Neuron (in vitro differentiated cells): Measurements from ENCODE around the gene TMEM247.

Experiments
- H2AFZ ChIP-seq: one replicate; pipeline ENCODE4 v1.6.1; 2013; ENCODE audit warnings: low read depth, mild to moderate bottlenecking, inconsistent platforms, low read length, moderate library complexity
- H3K27me3 ChIP-seq: one replicate; pipeline ENCODE4 v1.6.1; 2013; ENCODE audit warnings: low read length; ENCODE audit not compliant: insufficient read depth
- H3K36me3 ChIP-seq: one replicate; pipeline ENCODE4 v1.6.1; 2013; ENCODE audit warnings: low read length; ENCODE audit not compliant: insufficient read depth
- H3K4me1 ChIP-seq: one replicate; pipeline ENCODE4 v1.6.1; 2013; ENCODE audit warnings: low read length; ENCODE audit not compliant: insufficient read depth
- H3K4me3 ChIP-seq: 2 replicates; pipeline ENCODE4 v1.5.1; 2013; ENCODE audit warnings: mild to moderate bottlenecking, low read length, moderate library complexity
- H3K9me3 ChIP-seq: one replicate; pipeline ENCODE4 v1.6.1; 2013; ENCODE audit warnings: low read length

TMEM247 gene

GRCh38 chr2:46499392-46499785 is 20.0 kb downstream of the TMEM247 start:
- Histone ChIP-seq H3K4me1 (peaks cover 19% of the 10 kb centered on the region), H3K36me3 (no peaks in the 10 kb centered on the region), H3K27me3 (peaks cover 12% of the 10 kb centered on the region), H2AFZ (peak overlapping the region; percentile 86), H3K9me3 (no peaks in the 10 kb centered on the region), H3K4me3 (peak overlapping the region; percentile 71)

DNA sequence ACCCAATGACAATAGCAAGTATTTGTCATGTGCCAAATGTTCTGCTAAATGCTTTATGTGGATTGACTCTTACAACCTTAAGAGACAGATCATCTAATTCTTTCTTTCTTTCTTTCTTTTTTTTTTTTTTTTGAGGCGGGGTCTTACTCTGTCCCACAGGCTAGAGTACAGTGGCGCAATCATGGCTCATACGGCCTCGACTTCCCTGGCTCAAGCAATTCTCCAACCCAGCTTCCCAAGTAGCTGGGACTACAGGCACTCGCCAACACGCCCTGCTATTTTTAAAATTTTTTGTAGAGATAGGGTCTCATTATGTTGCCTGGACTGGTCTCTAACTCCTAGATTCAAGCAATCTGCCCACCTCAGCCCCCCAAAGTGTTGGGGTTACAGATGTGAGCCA is 21.4 kb downstream of the TMEM247 start:
- no peaks in the 10 kb centered on the region for H3K9me3 ChIP-seq
- H3K27me3 ChIP-seq: peaks cover 19% of the 10 kb centered on the region
- H2AFZ ChIP-seq: peak overlapping the region; percentile 86
- H3K36me3 ChIP-seq: no peaks in the 10 kb centered on the region
- H3K4me3 ChIP-seq: peak overlapping the region; percentile 71
- H3K4me1 ChIP-seq: peaks cover 14% of the 10 kb centered on the region

DNA sequence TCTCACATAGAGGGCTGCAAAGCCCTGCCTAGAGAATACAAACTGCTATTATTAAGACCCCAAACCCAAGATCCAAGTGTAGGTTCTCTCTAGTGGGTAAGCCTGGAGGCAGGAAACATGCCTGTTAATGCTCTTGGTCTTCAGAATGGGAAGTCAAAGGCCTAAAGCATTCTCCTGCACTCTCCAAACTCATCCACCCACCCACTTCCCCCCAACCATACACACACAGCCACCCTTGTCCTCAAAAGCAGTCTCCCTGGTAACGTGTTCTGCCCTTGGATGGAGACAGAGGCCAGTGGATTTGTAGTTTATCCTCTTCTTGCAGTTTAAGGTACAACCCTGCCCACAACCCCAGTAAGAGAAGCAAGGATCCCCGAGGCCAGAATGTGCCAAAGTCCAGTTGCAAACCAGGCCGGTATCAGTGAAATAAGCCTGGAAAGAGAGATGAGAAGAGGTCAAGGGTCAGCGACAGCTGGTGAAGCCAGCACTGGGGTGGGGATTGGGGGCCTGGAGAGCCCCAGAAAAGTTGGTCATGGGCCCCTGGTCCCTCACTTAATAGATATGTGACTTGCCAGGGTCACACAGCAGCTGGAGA is 23.0 kb downstream of the TMEM247 start:
- Histone ChIP-seq H3K4me3 (no peak overlapping the region), H3K27me3 (peaks cover 24% of the 10 kb centered on the region), H3K36me3 (no peaks in the 10 kb centered on the region), H2AFZ (no peak overlapping the region), H3K4me1 (peaks cover 14% of the 10 kb centered on the region), H3K9me3 (no peaks in the 10 kb centered on the region)

- Histone ChIP-seq H3K9me3 (no peaks in the 10 kb centered on the region), H3K36me3 (no peaks in the 10 kb centered on the region), H3K27me3 (peaks cover 15% of the 10 kb centered on the region), H3K4me1 (peaks cover 14% of the 10 kb centered on the region), H2AFZ (no peak overlapping the region), H3K4me3 (no peak overlapping the region)
These were observed 24.3 kb downstream of the TMEM247 start for GRCh38 chr2:46503686-46504085.

- Histone ChIP-seq H3K4me1 (peaks cover 14% of the 10 kb centered on the region), H3K9me3 (no peaks in the 10 kb centered on the region), H3K36me3 (no peaks in the 10 kb centered on the region), H3K4me3 (no peak overlapping the region), H3K27me3 (peaks cover 15% of the 10 kb centered on the region), H2AFZ (no peak overlapping the region)
These were observed 24.9 kb downstream of the TMEM247 start for GRCh38 chr2:46504221-46504620.

DNA sequence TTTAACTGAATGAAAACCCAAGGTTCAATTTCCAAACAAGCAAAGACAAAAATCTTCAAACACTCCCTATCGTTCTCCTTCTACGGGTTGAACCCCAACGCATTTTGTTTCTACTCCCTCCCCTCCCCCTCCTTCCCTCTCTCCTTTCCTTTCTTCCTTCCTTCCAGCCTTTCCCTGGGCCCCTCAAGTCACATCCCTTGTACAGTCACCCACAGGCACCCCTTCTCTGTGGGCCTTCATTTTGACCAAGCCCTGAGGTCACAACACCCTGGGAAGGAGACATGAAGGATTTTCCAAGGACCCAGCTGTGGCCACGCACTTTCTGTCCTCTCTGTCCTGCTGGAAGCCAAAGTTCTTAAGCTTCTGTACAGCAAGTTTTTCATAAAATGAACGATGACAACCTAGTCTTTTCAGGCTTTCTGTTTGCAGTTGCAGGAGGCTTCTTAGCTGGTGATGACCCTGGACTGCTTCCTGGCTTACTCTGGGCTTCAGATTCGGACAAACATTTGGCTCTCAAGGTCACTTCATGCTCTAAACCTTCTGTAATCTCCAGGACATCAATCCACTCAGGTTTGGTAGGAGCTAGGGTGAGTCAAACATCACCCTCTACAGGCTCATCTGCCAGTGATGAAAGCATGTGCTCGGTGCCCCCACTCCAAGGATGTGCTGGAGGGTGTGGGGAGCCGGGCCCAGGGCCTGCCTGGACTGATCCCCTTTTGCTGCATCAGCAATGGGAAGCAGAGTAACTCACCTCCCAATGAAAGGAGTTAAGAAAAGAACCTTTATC is 25.5 kb downstream of the TMEM247 start:
- Histone ChIP-seq H2AFZ (no peak overlapping the region), H3K36me3 (no peaks in the 10 kb centered on the region), H3K9me3 (no peaks in the 10 kb centered on the region), H3K27me3 (peaks cover 15% of the 10 kb centered on the region), H3K4me3 (no peak overlapping the region), H3K4me1 (peaks cover 7% of the 10 kb centered on the region)

DNA sequence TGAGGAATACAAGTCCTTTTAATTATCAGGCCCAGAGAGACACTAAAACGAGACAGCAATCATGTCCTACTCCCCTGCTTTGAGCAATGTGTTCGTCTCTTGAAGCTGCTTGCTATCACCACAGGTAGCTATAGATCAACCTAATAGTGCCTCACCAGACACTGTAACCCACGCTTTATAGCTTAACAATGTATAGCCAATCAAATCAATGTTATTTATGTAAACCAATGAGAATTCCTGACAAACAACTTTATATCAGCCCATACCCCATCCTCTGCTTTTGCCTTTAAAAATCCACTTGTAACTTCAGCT is 26.1 kb downstream of the TMEM247 start:
- peaks cover 15% of the 10 kb centered on the region for H3K27me3 ChIP-seq
- H3K36me3 ChIP-seq: no peaks in the 10 kb centered on the region
- no peak overlapping the region for H3K4me3 ChIP-seq
- no peak overlapping the region for H2AFZ ChIP-seq
- peaks cover 5% of the 10 kb centered on the region for H3K4me1 ChIP-seq
- no peaks in the 10 kb centered on the region for H3K9me3 ChIP-seq

- Histone ChIP-seq H3K27me3 (peaks cover 15% of the 10 kb centered on the region), H3K4me3 (no peak overlapping the region), H3K9me3 (no peaks in the 10 kb centered on the region), H3K36me3 (no peaks in the 10 kb centered on the region), H3K4me1 (no peaks in the 10 kb centered on the region), H2AFZ (no peak overlapping the region)
These were observed 26.9 kb downstream of the TMEM247 start for GRCh38 chr2:46506131-46506706.

DNA sequence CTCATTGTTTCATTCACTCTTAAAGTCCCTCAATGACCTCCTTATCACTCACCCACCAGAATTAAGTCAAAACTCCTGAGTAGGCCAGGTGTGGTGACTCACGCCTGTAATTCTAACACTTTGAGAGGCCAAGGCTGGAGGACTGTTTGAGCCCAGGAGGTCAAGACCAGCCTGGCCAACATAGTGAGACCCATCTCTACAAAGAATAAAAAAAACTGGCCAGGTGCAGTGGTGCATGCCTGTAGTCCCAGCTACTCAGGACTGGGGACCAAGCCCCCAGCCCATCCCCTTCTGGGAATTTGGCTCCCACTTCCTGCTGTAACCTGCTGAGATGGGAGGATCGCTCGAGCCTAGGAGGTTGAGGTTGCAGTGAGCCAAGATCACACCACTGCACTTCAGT is 28.9 kb downstream of the TMEM247 start:
- peaks cover 12% of the 10 kb centered on the region for H3K27me3 ChIP-seq
- no peaks in the 10 kb centered on the region for H3K36me3 ChIP-seq
- H3K4me1 ChIP-seq: no peaks in the 10 kb centered on the region
- H2AFZ ChIP-seq: no peak overlapping the region
- no peak overlapping the region for H3K4me3 ChIP-seq
- no peaks in the 10 kb centered on the region for H3K9me3 ChIP-seq

GRCh38 chr2:46508759-46509158 is 29.4 kb downstream of the TMEM247 start:
- no peak overlapping the region for H3K4me3 ChIP-seq
- no peaks in the 10 kb centered on the region for H3K36me3 ChIP-seq
- no peaks in the 10 kb centered on the region for H3K4me1 ChIP-seq
- H3K9me3 ChIP-seq: no peaks in the 10 kb centered on the region
- H3K27me3 ChIP-seq: peaks cover 12% of the 10 kb centered on the region
- no peak overlapping the region for H2AFZ ChIP-seq

DNA sequence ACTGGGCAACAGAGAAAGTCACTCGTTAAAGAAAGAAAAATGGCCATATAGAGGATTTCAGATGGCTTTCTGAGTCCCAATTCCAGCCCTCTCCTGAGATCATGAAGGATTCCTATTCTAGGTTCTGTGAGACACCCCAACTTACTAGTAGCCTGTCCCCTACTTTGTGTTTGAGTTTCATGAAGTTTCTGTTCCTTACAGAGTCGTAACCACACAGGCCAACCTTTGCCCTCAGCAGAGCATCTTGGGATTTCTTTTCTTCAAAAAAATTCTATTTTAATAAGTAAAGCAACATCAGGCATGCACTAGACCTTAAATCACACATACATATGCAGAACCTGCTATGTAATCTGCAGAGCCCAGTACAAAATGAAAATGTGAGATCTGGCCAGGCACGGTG is 30.4 kb downstream of the TMEM247 start:
- no peak overlapping the region for H2AFZ ChIP-seq
- H3K27me3 ChIP-seq: peaks cover 11% of the 10 kb centered on the region
- no peaks in the 10 kb centered on the region for H3K36me3 ChIP-seq
- no peaks in the 10 kb centered on the region for H3K9me3 ChIP-seq
- H3K4me1 ChIP-seq: no peaks in the 10 kb centered on the region
- no peak overlapping the region for H3K4me3 ChIP-seq

DNA sequence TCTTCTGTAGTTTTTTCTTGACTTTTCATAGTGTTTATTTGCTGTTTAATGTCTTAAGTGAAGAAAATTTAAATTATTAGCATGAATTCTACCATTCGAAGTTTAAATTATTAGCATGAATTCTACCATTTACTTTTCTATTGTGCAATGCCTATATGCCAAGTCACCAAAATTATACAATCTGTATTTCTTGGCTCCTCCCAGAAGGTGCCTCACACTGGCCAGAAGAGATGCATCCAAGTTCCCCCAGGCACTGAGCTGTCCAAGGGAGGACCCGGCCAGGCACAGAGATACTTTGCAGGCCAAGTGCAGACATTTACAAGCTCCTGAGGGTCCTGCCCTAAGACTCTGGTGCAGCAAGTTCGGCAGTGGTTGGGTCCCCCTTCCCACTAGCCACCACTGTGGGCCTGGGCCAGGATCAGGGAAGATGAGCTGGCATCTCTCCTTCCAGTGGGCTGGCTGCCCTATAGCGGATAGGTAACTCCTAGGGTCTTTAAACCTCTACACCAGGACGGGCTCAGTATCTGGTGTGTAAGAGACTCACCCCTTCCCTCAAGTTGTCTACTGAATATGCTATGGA is 31.3 kb downstream of the TMEM247 start:
- Histone ChIP-seq H3K4me3 (no peak overlapping the region), H2AFZ (no peak overlapping the region), H3K4me1 (no peaks in the 10 kb centered on the region), H3K36me3 (no peaks in the 10 kb centered on the region), H3K27me3 (peaks cover 7% of the 10 kb centered on the region), H3K9me3 (no peaks in the 10 kb centered on the region)

DNA sequence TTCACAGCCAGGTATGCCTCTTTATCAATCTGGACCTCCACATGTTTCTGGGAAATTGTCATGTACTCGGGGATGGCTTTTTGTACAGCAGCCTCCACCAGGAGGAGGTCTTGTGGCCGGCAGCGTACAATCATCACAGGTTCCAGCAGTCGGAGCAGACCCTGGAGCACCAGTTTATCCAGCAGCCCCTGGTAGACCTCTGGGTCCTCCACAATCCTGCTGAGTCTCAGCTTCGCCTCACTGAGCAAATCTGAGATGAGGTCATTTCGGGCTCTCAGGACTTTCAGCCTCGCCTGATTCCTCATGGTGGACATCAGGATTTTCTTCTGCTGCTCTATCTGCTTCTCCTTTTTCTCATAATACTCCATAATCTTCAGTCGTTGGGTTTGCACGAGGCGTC is 32.8 kb downstream of the TMEM247 start:
- H3K36me3 ChIP-seq: no peaks in the 10 kb centered on the region
- H3K27me3 ChIP-seq: no peaks in the 10 kb centered on the region
- no peak overlapping the region for H2AFZ ChIP-seq
- no peak overlapping the region for H3K4me3 ChIP-seq
- H3K9me3 ChIP-seq: no peaks in the 10 kb centered on the region
- no peaks in the 10 kb centered on the region for H3K4me1 ChIP-seq
